Left ventricle myocardium inferior (tissue), 1 donor: ENCODE results near the gene DNAJC3. TPM values are rescaled to one million over a fixed set of nuclear protein-coding genes. Genes with fewer than 3 reads are reported as not detected.
"Not testable (repeated sequence)": the region's sequence is repeated elsewhere in the genome, so short reads cannot be mapped to it uniquely, and the experiment has no call there.

Experiments
- DNase-seq: peaks from one replicate; pipeline ENCODE4 v3.0.0-alpha.2; 2020
- H3K27ac ChIP-seq: fragments of 200-600 bp; replicated peaks from 2 replicates; pipeline ENCODE4 v1.8.0; 2021
- H3K27me3 ChIP-seq: fragments of 200-600 bp; 2 replicates; pipeline ENCODE4 v1.8.0; 2021; ENCODE audit warnings: low read depth
- H3K36me3 ChIP-seq: fragments of 200-600 bp; 2 replicates; pipeline ENCODE4 v1.8.0; 2021
- H3K4me1 ChIP-seq: fragments of 200-600 bp; 2 replicates; pipeline ENCODE4 v1.8.0; 2021
- H3K4me3 ChIP-seq: fragments of 200-600 bp; 2 replicates; pipeline ENCODE4 v1.8.0; 2021; ENCODE audit warnings: mild to moderate bottlenecking, moderate library complexity
- H3K9me3 ChIP-seq: fragments of 200-600 bp; replicated peaks from 2 replicates; pipeline ENCODE4 v1.8.0; 2021
- CTCF ChIP-seq: fragments of 200-600 bp; IDR thresholded peaks from 2 replicates; pipeline ENCODE4 v1.8.0; 2021; ENCODE audit warnings: antibody characterized with exemption, mild to moderate bottlenecking, borderline replicate concordance
- intact Hi-C: fragments of 100-400 bp; cut with micrococcal nuclease; formaldehyde crosslinking; loops from one replicate; pipeline ENCODE4 v1.11.0; 2022
- total RNA-seq: library from RNA; stranded (reverse); fragmentation: NEBNext Ultra II Directional; extraction: Animal tissue kit (Norgen Biotek cat#: 25700); gene quantifications from one replicate; pipeline ENCODE4 v1.2.1, GENCODE V29; 2021
- donor health status: DM: no; HTN: yes; CAD: no; lungs with severe emphysema.

DNAJC3 gene
- total RNA-seq, 1 donor from 2014 or later: 31.5 TPM

GRCh38 chr13:95676105-95676761 is 706 bp upstream of the DNAJC3 start:
- Histone ChIP-seq H3K36me3 (peaks cover 8% of the 10 kb centered on the region), H3K27me3 (no peaks in the 10 kb centered on the region), H3K4me3 (peak overlapping the region; percentile 93), H3K4me1 (peaks cover 83% of the 10 kb centered on the region), H3K9me3 (peaks cover 27% of the 10 kb centered on the region), H3K27ac (peak overlapping the region; percentile 96)
- intact Hi-C loops: no loop called here
- no peak for DNase-seq
- no peak for TF ChIP-seq CTCF

- peak overlapping the region; percentile 96 for H3K27ac ChIP-seq
- no peak for TF ChIP-seq CTCF
Observed at GRCh38 chr13:95677564-95678266, 776 bp downstream of the DNAJC3 start.

GRCh38 chr13:95678967-95679366 is 2.0 kb downstream of the DNAJC3 start:
- H3K4me1 ChIP-seq: peaks cover 93% of the 10 kb centered on the region
- intact Hi-C loops: no loop called here
- peak overlapping the region; percentile 96 for H3K27ac ChIP-seq
- H3K9me3 ChIP-seq: peaks cover under 1% of the 10 kb centered on the region
- no peaks in the 10 kb centered on the region for H3K36me3 ChIP-seq
- no peaks in the 10 kb centered on the region for H3K27me3 ChIP-seq
- no peak for DNase-seq
- TF ChIP-seq CTCF: no peak
- H3K4me3 ChIP-seq: peak overlapping the region; percentile 93

More at GRCh38 chr13:95677564-95678266, 776 bp downstream of the DNAJC3 start:
- H3K4me3 ChIP-seq: peak overlapping the region; percentile 93
- no peaks in the 10 kb centered on the region for H3K27me3 ChIP-seq
- H3K4me1 ChIP-seq: peaks cover 97% of the 10 kb centered on the region
- H3K9me3 ChIP-seq: peaks cover 12% of the 10 kb centered on the region
- intact Hi-C loops: no loop called here
- H3K36me3 ChIP-seq: no peaks in the 10 kb centered on the region
- DNase-seq: no peak

- H3K36me3 ChIP-seq: no peaks in the 10 kb centered on the region
- H3K27me3 ChIP-seq: no peaks in the 10 kb centered on the region
- H3K27ac ChIP-seq: no peak overlapping the region
- H3K4me3 ChIP-seq: peak overlapping the region; percentile 93
- H3K4me1 ChIP-seq: peaks cover 93% of the 10 kb centered on the region
- H3K9me3 ChIP-seq: no peaks in the 10 kb centered on the region
- no peak for DNase-seq
- TF ChIP-seq CTCF: no peak
- intact Hi-C loops: no loop called here
Observed at GRCh38 chr13:95679722-95680121, 2.8 kb downstream of the DNAJC3 start.

- no peak for TF ChIP-seq CTCF
- Histone ChIP-seq H3K9me3 (peaks cover 11% of the 10 kb centered on the region), H3K27ac (no peak overlapping the region), H3K4me1 (peaks cover 66% of the 10 kb centered on the region), H3K4me3 (no peak overlapping the region), H3K36me3 (no peaks in the 10 kb centered on the region), H3K27me3 (no peaks in the 10 kb centered on the region)
- no peak for DNase-seq
- intact Hi-C loops: no loop called here
Observed at GRCh38 chr13:95684418-95684817, 7.5 kb downstream of the DNAJC3 start.

GRCh38 chr13:95684960-95685359 is 8.0 kb downstream of the DNAJC3 start:
- H3K4me3 ChIP-seq, intact Hi-C loops, H3K27me3 ChIP-seq, H3K36me3 ChIP-seq, DNase-seq, H3K27ac ChIP-seq: not testable (repeated sequence)
- peaks cover 65% of the 10 kb centered on the region for H3K4me1 ChIP-seq
- peaks cover 11% of the 10 kb centered on the region for H3K9me3 ChIP-seq
